ENCODE results near the gene NFAT5. TPM values are rescaled to one million over a fixed set of nuclear protein-coding genes. Genes with fewer than 3 reads are reported as not detected.

The NFAT5 gene
- total RNA-seq, 1 experiment from 2014 or later = 21.0 TPM

GRCh38 chr16:69610356-69610755 lies 44.6 kb downstream of the NFAT5 start:
- H3K4me3 Mint-ChIP-seq = no peak overlapping the region
- Histone ChIP-seq H3K9me3 (ENCODE audit: control insufficient read depth, low read depth, low read length) (no peaks in the 10 kb centered on the region), H4K20me1 (ENCODE audit: control insufficient read depth, insufficient read depth, insufficient read length) (no peaks in the 10 kb centered on the region), H2BK15ac (ENCODE audit: low read depth, low read length) (no peak overlapping the region), H3K4me2 (ENCODE audit: insufficient read depth, insufficient read length, low read length) (no peak overlapping the region), H2AK5ac (ENCODE audit: insufficient read length, low read length) (no peak overlapping the region), H4K8ac (replicated peaks; ENCODE audit: insufficient read length, low read depth, low read length) (no peak overlapping the region), H3K9ac (ENCODE audit: extremely low read depth, insufficient read length, low read length) (no peak overlapping the region), H3T11ph (ENCODE audit: low read length) (no peak overlapping the region), H3K79me2 (ENCODE audit: insufficient read depth, low read length) (no peaks in the 10 kb centered on the region), H4K5ac (ENCODE audit: insufficient read length, low read depth, low read length) (no peak overlapping the region), H4K91ac (ENCODE audit: insufficient read length, low read depth, low read length) (no peak overlapping the region), H2BK12ac (ENCODE audit: insufficient read length, low read depth, low read length) (no peak overlapping the region), H3K27me3 (ENCODE audit: insufficient read depth, low read length) (no peaks in the 10 kb centered on the region), H3K79me1 (ENCODE audit: insufficient read depth, low read depth, low read length, poor library complexity, severe bottlenecking) (no peaks in the 10 kb centered on the region), H3K4me1 (ENCODE audit: insufficient read depth, low read length) (no peaks in the 10 kb centered on the region), H3K23me2 (ENCODE audit: insufficient read length, low read depth, low read length, poor library complexity, severe bottlenecking) (no peaks in the 10 kb centered on the region), H3K23ac (ENCODE audit: insufficient read length, low read depth, low read length) (no peak overlapping the region), H2AFZ (ENCODE audit: low read length) (no peak overlapping the region), H2BK20ac (ENCODE audit: low read depth, low read length, poor library complexity, severe bottlenecking) (no peak overlapping the region), H2BK120ac (ENCODE audit: low read depth, low read length, poor library complexity, severe bottlenecking) (no peak overlapping the region), H3K56ac (ENCODE audit: insufficient read length, low read depth, low read length) (no peak overlapping the region), H3K4ac (ENCODE audit: low read depth, low read length) (no peak overlapping the region), H3K27ac (ENCODE audit: insufficient read length, low read depth, low read length) (no peak overlapping the region), H2BK5ac (ENCODE audit: insufficient read length, low read length) (no peak overlapping the region), H3K18ac (ENCODE audit: insufficient read length, low read depth, low read length) (no peak overlapping the region), H3K14ac (ENCODE audit: insufficient read depth, low read length) (no peak overlapping the region)
- no peak for DNase-seq
- H3K27ac Mint-ChIP-seq = peak overlapping the region; percentile 18 to 32 (median 29); a peak in 3 of 7 replicates
- H3K9me3 Mint-ChIP-seq = no peaks in the 10 kb centered on the region
- H3K36me3 Mint-ChIP-seq (ENCODE audit: insufficient read depth in 1 of 3, low read depth in 3 of 3) = no peaks in the 10 kb centered on the region; a peak in 3 of 7 replicates
- TF ChIP-seq, protein P1, sequence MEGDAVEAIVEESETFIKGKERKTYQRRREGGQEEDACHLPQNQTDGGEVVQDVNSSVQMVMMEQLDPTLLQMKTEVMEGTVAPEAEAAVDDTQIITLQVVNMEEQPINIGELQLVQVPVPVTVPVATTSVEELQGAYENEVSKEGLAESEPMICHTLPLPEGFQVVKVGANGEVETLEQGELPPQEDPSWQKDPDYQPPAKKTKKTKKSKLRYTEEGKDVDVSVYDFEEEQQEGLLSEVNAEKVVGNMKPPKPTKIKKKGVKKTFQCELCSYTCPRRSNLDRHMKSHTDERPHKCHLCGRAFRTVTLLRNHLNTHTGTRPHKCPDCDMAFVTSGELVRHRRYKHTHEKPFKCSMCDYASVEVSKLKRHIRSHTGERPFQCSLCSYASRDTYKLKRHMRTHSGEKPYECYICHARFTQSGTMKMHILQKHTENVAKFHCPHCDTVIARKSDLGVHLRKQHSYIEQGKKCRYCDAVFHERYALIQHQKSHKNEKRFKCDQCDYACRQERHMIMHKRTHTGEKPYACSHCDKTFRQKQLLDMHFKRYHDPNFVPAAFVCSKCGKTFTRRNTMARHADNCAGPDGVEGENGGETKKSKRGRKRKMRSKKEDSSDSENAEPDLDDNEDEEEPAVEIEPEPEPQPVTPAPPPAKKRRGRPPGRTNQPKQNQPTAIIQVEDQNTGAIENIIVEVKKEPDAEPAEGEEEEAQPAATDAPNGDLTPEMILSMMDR (conservative IDR thresholded peaks at IDR 0.05) = no peak
- H3K27me3 Mint-ChIP-seq (ENCODE audit: low read depth) = no peaks in the 10 kb centered on the region
- no CpG with 5 or more reads among the region's 1 CpG for WGBS (ENCODE audit: extremely low coverage, insufficient read length, low lambda C conversion rate)
- H3K4me1 Mint-ChIP-seq = peaks cover 15 to 22% of the 10 kb centered on the region in 2 experiments

Data from H9 (cell line).